IMR-90 (cell line): Measurements from ENCODE around the gene RNF227. TPM values are rescaled to one million over a fixed set of nuclear protein-coding genes. Genes with fewer than 3 reads are reported as not detected.

ENCODE experiments used
- ATAC-seq: fragments of 200-7000 bp; cut with Tn5 transposase; 2 replicates; pipeline ENCODE4 v1.9.1; 2020; ENCODE audit warnings: low read depth, mild to moderate bottlenecking, moderate library complexity
- BruUV-seq: library from RNA; stranded (reverse); fragments of 400-500 nt; replicated peaks from 2 replicates; lab custom pipeline; 2021; lab: Mats Ljungman, UMichigan
- CTCF ChIA-PET: fragments of 300-600 bp; formaldehyde crosslinking; extraction: SDS; loops from one replicate; lab custom pipeline; 2021; ENCODE audit warnings: antibody characterized with exemption; lab: Yijun Ruan, JAX
- POLR2A ChIA-PET: fragments of 300-600 bp; sonication (Branson Sonifier 250); formaldehyde crosslinking; loops from one replicate; lab custom pipeline; 2022; ENCODE audit warnings: antibody characterized with exemption; ENCODE audit not compliant: unreplicated experiment; lab: Charles Lee
- DNase-seq: peaks from one replicate; pipeline ENCODE4 v3.0.0; 2013
- H2AFZ ChIP-seq: replicated peaks from 2 replicates; pipeline ENCODE3; 2013; ENCODE audit warnings: low read length, mild to moderate bottlenecking; ENCODE audit not compliant: poor library complexity
- H2AK5ac ChIP-seq: 2 replicates; pipeline ENCODE4 v1.6.1; 2013; ENCODE audit warnings: low read depth, low read length, inconsistent platforms
- H2AK9ac ChIP-seq: replicated peaks from 2 replicates; pipeline ENCODE3; 2013; ENCODE audit warnings: mild to moderate bottlenecking, low read depth, low read length, moderate library complexity; ENCODE audit not compliant: poor library complexity
- H2BK120ac ChIP-seq: 2 replicates; pipeline ENCODE4 v1.6.1; 2013; ENCODE audit warnings: low read depth, low read length, inconsistent platforms
- H2BK15ac ChIP-seq: 3 replicates; pipeline ENCODE4 v1.6.1; 2013; ENCODE audit warnings: low read depth, low read length, inconsistent platforms
- H2BK20ac ChIP-seq: 2 replicates; pipeline ENCODE4 v1.6.1; 2013; ENCODE audit warnings: low read depth, mild to moderate bottlenecking, inconsistent platforms, low read length, moderate library complexity
- H2BK5ac ChIP-seq: 2 replicates; pipeline ENCODE4 v1.6.1; 2013; ENCODE audit warnings: mild to moderate bottlenecking, low read depth, low read length, inconsistent platforms; ENCODE audit not compliant: poor library complexity, severe bottlenecking
- H3K14ac ChIP-seq: replicated peaks from 2 replicates; pipeline ENCODE4 v1.6.1; 2013; ENCODE audit warnings: low read depth, low read length, inconsistent platforms
- H3K18ac ChIP-seq: 2 replicates; pipeline ENCODE4 v1.6.1; 2013; ENCODE audit warnings: low read depth, low read length, control low read depth
- H3K23ac ChIP-seq: 2 replicates; pipeline ENCODE4 v1.6.1; 2013; ENCODE audit warnings: low read depth, low read length, inconsistent platforms
- H3K27ac ChIP-seq: 2 replicates; pipeline ENCODE4 v1.5.1; 2013; ENCODE audit warnings: mild to moderate bottlenecking, control low read depth, low read length; ENCODE audit not compliant: insufficient read depth
- H3K27me3 ChIP-seq: 2 replicates; pipeline ENCODE4 v1.6.1; 2013; ENCODE audit warnings: low read length; ENCODE audit not compliant: control insufficient read depth, insufficient read depth
- H3K36me3 ChIP-seq: 2 replicates; pipeline ENCODE4 v1.6.1; 2013; ENCODE audit warnings: low read length, mixed read lengths; ENCODE audit not compliant: control insufficient read depth, insufficient read depth
- H3K4ac ChIP-seq: 2 replicates; pipeline ENCODE4 v1.6.1; 2013; ENCODE audit warnings: low read depth, low read length, inconsistent platforms
- H3K4me1 ChIP-seq: 2 replicates; pipeline ENCODE4 v1.6.1; 2013; ENCODE audit warnings: low read length, mixed read lengths; ENCODE audit not compliant: control insufficient read depth, insufficient read depth
- H3K4me2 ChIP-seq: 2 replicates; pipeline ENCODE4 v1.6.1; 2013; ENCODE audit warnings: low read depth, mild to moderate bottlenecking, control low read depth, low read length, moderate library complexity
- H3K4me3 ChIP-seq: 2 replicates; pipeline ENCODE4 v1.5.1; 2013; ENCODE audit warnings: low read depth, mild to moderate bottlenecking, control low read depth, low read length, moderate library complexity; ENCODE audit not compliant: insufficient read depth
- H3K56ac ChIP-seq: 2 replicates; pipeline ENCODE4 v1.6.1; 2013; ENCODE audit warnings: low read length, inconsistent platforms; ENCODE audit not compliant: insufficient read depth; ENCODE audit errors: extremely low read depth
- H3K79me1 ChIP-seq, 2 experiments: 2 replicates each; pipeline ENCODE4 v1.6.1; 2013; ENCODE audit warnings: low read length in 2 of 2, inconsistent platforms in 1 of 2, low read depth in 1 of 2
- H3K9ac ChIP-seq: 2 replicates; pipeline ENCODE4 v1.6.1; 2013; ENCODE audit warnings: low read depth, low read length, control low read depth
- H3K9me1 ChIP-seq: 2 replicates; pipeline ENCODE4 v1.6.1; 2013; ENCODE audit warnings: low read length, inconsistent platforms; ENCODE audit not compliant: insufficient read depth
- H3K9me3 ChIP-seq: 2 replicates; pipeline ENCODE4 v1.6.1; 2013; ENCODE audit warnings: low read length; ENCODE audit not compliant: control insufficient read depth, insufficient read depth
- H4K20me1 ChIP-seq: 2 replicates; pipeline ENCODE4 v1.6.1; 2013; ENCODE audit warnings: low read length, inconsistent platforms; ENCODE audit not compliant: insufficient read depth
- H4K5ac ChIP-seq: 2 replicates; pipeline ENCODE4 v1.6.1; 2013; ENCODE audit warnings: mild to moderate bottlenecking, low read depth, low read length, control low read depth
- H4K8ac ChIP-seq, 2 experiments: 2 replicates each; pipeline ENCODE4 v1.6.1; 2013; ENCODE audit warnings: low read depth in 2 of 2, low read length in 2 of 2, control low read depth in 1 of 2, inconsistent platforms in 1 of 2
- H4K91ac ChIP-seq: 2 replicates; pipeline ENCODE4 v1.6.1; 2013; ENCODE audit warnings: low read depth, low read length, inconsistent platforms; ENCODE audit not compliant: insufficient read depth
- BHLHE40 ChIP-seq: fragments of 150-350 bp; IDR thresholded peaks from 2 replicates; pipeline ENCODE4 v1.6.1; 2016; ENCODE audit warnings: mild to moderate bottlenecking, low read depth, low read length
- CEBPB ChIP-seq: IDR thresholded peaks from 2 replicates; pipeline ENCODE4 v1.6.1; 2012; ENCODE audit warnings: low read depth, low read length, improper control_type of control experiment
- CTCF ChIP-seq: conservative IDR thresholded peaks from 2 replicates; pipeline ENCODE4 v1.5.1; 2012; ENCODE audit warnings: mild to moderate bottlenecking, low read depth, low read length, improper control_type of control experiment
- ELK1 ChIP-seq: fragments of 150-350 bp; IDR thresholded peaks from 2 replicates; pipeline ENCODE4 v1.6.1; 2016; ENCODE audit warnings: low read depth, mild to moderate bottlenecking, low read length, moderate library complexity, borderline replicate concordance
- FOS ChIP-seq: fragments of 150-350 bp; IDR thresholded peaks from 2 replicates; pipeline ENCODE4 v1.6.1; 2016; ENCODE audit warnings: low read depth, low read length
- MAFK ChIP-seq: IDR thresholded peaks from 2 replicates; pipeline ENCODE4 v1.6.1; 2012; ENCODE audit warnings: low read depth, low read length, improper control_type of control experiment
- MAZ ChIP-seq: IDR thresholded peaks from 2 replicates; pipeline ENCODE4 v1.6.1; 2012; ENCODE audit warnings: low read depth, mild to moderate bottlenecking, low read length, improper control_type of control experiment, moderate library complexity, borderline replicate concordance
- MXI1 ChIP-seq: IDR thresholded peaks from 2 replicates; pipeline ENCODE4 v1.6.1; 2012; ENCODE audit warnings: low read depth, mild to moderate bottlenecking, low read length, moderate library complexity, borderline replicate concordance
- NFE2L2 ChIP-seq: fragments of 150-350 bp; IDR thresholded peaks from 2 replicates; pipeline ENCODE4 v1.6.1; 2016; ENCODE audit warnings: low read depth, mild to moderate bottlenecking, low read length
- POLR2A ChIP-seq: IDR thresholded peaks from 2 replicates; pipeline ENCODE4 v1.6.1; 2012; ENCODE audit warnings: mild to moderate bottlenecking, low read depth, low read length
- RCOR1 ChIP-seq: IDR thresholded peaks from 2 replicates; pipeline ENCODE4 v1.6.1; 2012; ENCODE audit warnings: mild to moderate bottlenecking, low read length, improper control_type of control experiment; ENCODE audit not compliant: insufficient replicate concordance
- RFX5 ChIP-seq: IDR thresholded peaks from 2 replicates; pipeline ENCODE4 v1.8.0; 2012; ENCODE audit warnings: low read depth, mild to moderate bottlenecking, low read length, moderate library complexity
- SMC3 ChIP-seq: fragments of 150-350 bp; IDR thresholded peaks from 2 replicates; pipeline ENCODE4 v1.6.1; 2016; ENCODE audit warnings: low read depth, mild to moderate bottlenecking, antibody characterized with exemption, low read length, moderate library complexity
- USF2 ChIP-seq: fragments of 150-350 bp; IDR thresholded peaks from 2 replicates; pipeline ENCODE4 v1.6.1; 2017; ENCODE audit warnings: mild to moderate bottlenecking, antibody characterized with exemption, low read length, low read depth
- WGBS, 2 experiments: methylation state at CpG; one replicate each; pipeline versions ENCODE4 v1.1.5 to v1.1.7; 2013; ENCODE audit warnings: missing lambda C conversion rate in 2 of 2; ENCODE audit not compliant: insufficient read length in 1 of 2; ENCODE audit errors: extremely low coverage in 2 of 2; 5-methylcytosine and 5-hydroxymethylcytosine counted together
- dilution Hi-C: fragments of 300-500 bp; cut with HindIII; formaldehyde crosslinking; loops from one replicate; pipeline ENCODE4 v1.14.3; 2018; ENCODE audit warnings: low sequenced_read_pairs; ENCODE audit not compliant: unreplicated experiment
- in situ Hi-C: fragments of 300-500 bp; cut with MboI; formaldehyde crosslinking; loops from 3 replicates; pipeline ENCODE4 v1.14.3; 2019; ENCODE audit warnings: low sequenced_read_pairs, inconsistent platforms, mixed read lengths
- intact Hi-C: fragments of 100-400 bp; cut with micrococcal nuclease; formaldehyde crosslinking; loops from 2 replicates; pipeline ENCODE4 v1.10.0; 2022
- polyA plus RNA-seq, 3 experiments: library from polyadenylated mRNA; depleted of rRNA; stranded (reverse); fragments of >200 nt; gene quantifications; 2 replicates each; pipeline ENCODE4 v1.2.3, GENCODE V29; 2012; ENCODE audit warnings: low replicate concordance in 1 of 3
- total RNA-seq: library from RNA; depleted of rRNA; stranded (reverse); fragments of >200 nt; gene quantifications from 2 replicates; pipeline ENCODE4 v1.2.3, GENCODE V29; 2012

The RNF227 gene
- total and polyA plus RNA-seq, 2 of the 4 experiments (the other 2 are of a cell fraction) = 1.3 to 3.1 TPM

- Histone ChIP-seq H3K4me1 (no peaks in the 10 kb centered on the region), H3K9me3 (no peaks in the 10 kb centered on the region), H3K9ac (no peak overlapping the region), H2AK5ac (no peak overlapping the region), H3K4me2 (no peak overlapping the region), H3K27ac (no peak overlapping the region), H3K23ac (no peak overlapping the region), H4K5ac (no peak overlapping the region), H4K8ac (no peak overlapping the region), H3K18ac (no peak overlapping the region), H4K20me1 (no peaks in the 10 kb centered on the region), H3K79me1 (peaks cover 7 to 13% of the 10 kb centered on the region in 2 experiments), H3K4me3 (no peak overlapping the region), H3K4ac (no peak overlapping the region), H3K36me3 (peaks cover 9% of the 10 kb centered on the region; the same call in 1 of the 2 replicates), H2AK9ac (no peak overlapping the region), H2BK120ac (no peak overlapping the region), H2BK5ac (no peak overlapping the region), H2AFZ (no peak overlapping the region), H4K91ac (no peak overlapping the region), H3K14ac (no peak overlapping the region), H3K9me1 (no peaks in the 10 kb centered on the region; the same call in 1 of the 2 replicates), H3K27me3 (no peaks in the 10 kb centered on the region), H3K56ac (no peak overlapping the region), H2BK20ac (no peak overlapping the region), H2BK15ac (no peak overlapping the region)
- ChIA-PET POLR2A (no interaction called here), CTCF (no interaction called here)
- ATAC-seq = no peak
- in situ Hi-C loops = no loop called here
- intact Hi-C loops = no loop called here
- WGBS, 2 experiments = 82% methylated on average over 3 of the region's 4 CpGs; no CpG with 5 or more reads in 1 of the 2 experiments
- dilution Hi-C loops = no loop called here
- TF ChIP-seq CTCF (no peak), BHLHE40 (no peak), MAZ (no peak), CEBPB (no peak), SMC3 (no peak), POLR2A (no peak), FOS (no peak), RCOR1 (no peak), NFE2L2 (no peak), ELK1 (no peak), USF2 (no peak), MAFK (no peak), MXI1 (no peak), RFX5 (no peak)
- DNase-seq = peak; percentile 30
- BruUV-seq = no TSS peak
Observed at GRCh38 chr17:7873051-7873450, 43.0 kb downstream of the RNF227 start.
